Stomach (tissue), 4 donors: ENCODE results near the gene OCIAD2.
"Not testable (repeated sequence)": the region's sequence is repeated elsewhere in the genome, so short reads cannot be mapped to it uniquely, and the experiment has no call there.

Source experiments
- POLR2AphosphoS5 ChIP-seq, 3 donors: sonication (generic); formaldehyde crosslinking; IDR thresholded peaks; one replicate each; pipeline ENCODE4 v1.6.1; 2016; ENCODE audit warnings: antibody characterized with exemption in 3 of 3
- TF ChIP-seq, protein P1 (sequence below), 7 experiments: fragments of 450-650 bp in 4 of 7; fragments of 200-600 bp in 3 of 7; sonication (generic) in 3 of 7; IDR thresholded peaks; one replicate each; pipeline ENCODE4 v1.5.1; 2016 to 2019; ENCODE audit warnings: antibody characterized with exemption in 7 of 7, control low read depth in 2 of 7, mild to moderate bottlenecking in 1 of 7

DNA sequence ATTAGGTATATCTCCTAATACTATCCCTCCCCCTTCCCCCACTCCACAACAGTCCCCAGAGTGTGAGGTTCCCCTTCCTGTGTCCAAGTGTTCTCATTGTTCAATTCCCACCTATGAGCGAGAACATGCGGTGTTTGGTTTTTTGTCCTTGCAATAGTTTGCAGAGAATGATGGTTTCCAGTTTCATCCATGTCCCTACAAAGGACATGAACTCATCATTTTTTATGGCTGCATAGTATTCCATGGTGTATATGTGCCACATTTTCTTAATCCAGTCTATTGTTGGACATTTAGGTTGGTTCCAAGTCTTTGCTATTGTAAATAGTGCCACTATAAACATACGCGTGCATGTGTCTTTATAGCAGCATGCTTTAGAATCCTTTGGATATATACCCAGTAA is 41.9 kb downstream of the OCIAD2 start:
- TF ChIP-seq, protein P1, sequence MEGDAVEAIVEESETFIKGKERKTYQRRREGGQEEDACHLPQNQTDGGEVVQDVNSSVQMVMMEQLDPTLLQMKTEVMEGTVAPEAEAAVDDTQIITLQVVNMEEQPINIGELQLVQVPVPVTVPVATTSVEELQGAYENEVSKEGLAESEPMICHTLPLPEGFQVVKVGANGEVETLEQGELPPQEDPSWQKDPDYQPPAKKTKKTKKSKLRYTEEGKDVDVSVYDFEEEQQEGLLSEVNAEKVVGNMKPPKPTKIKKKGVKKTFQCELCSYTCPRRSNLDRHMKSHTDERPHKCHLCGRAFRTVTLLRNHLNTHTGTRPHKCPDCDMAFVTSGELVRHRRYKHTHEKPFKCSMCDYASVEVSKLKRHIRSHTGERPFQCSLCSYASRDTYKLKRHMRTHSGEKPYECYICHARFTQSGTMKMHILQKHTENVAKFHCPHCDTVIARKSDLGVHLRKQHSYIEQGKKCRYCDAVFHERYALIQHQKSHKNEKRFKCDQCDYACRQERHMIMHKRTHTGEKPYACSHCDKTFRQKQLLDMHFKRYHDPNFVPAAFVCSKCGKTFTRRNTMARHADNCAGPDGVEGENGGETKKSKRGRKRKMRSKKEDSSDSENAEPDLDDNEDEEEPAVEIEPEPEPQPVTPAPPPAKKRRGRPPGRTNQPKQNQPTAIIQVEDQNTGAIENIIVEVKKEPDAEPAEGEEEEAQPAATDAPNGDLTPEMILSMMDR (IDR thresholded peaks at IDR 0.05): not testable (repeated sequence)
- TF ChIP-seq POLR2AphosphoS5 (IDR thresholded peaks at IDR 0.05): not testable (repeated sequence)
